Pancreas (tissue), 10 donors: ENCODE measurements around the gene FXYD2. TPM values are rescaled to one million over a fixed set of nuclear protein-coding genes. Genes with fewer than 3 reads are reported as not detected.

Source experiments
- ATAC-seq, 4 donors: fragments of 200-7000 bp; cut with Tn5 transposase; one replicate each; pipeline versions ENCODE4 v1.8.0 to v1.9.1; 2020; ENCODE audit warnings: mild to moderate bottlenecking in 4 of 4, moderate library complexity in 4 of 4
- DNase-seq, 6 donors: peaks; one replicate each; pipeline ENCODE4 v3.0.0-alpha.2; 2020
- FAIRE-seq: peaks from 2 replicates; lab custom pipeline; 2012; peaks lifted over from hg19 to GRCh38; lab: Jason Lieb, UNC
- H3K27ac ChIP-seq, 4 donors: fragments of 200-600 bp; sonication (generic); 1 replicate in 3 of 4; 2 replicates in 1 of 4; pipeline versions ENCODE4 v1.5.0 to v1.8.0; 2020
- H3K27me3 ChIP-seq, 4 donors: fragments of 200-600 bp; one replicate each; pipeline ENCODE4 v1.8.0; 2021
- H3K36me3 ChIP-seq, 3 donors: fragments of 200-600 bp; sonication (generic) in 1 of 3; one replicate each; pipeline versions ENCODE4 v1.5.0 to v1.8.0; 2020 to 2021
- H3K4me1 ChIP-seq, 3 donors: fragments of 200-600 bp; one replicate each; pipeline ENCODE4 v1.8.0; 2021
- H3K4me3 ChIP-seq, 4 donors: fragments of 200-600 bp; sonication (generic) in 2 of 4; one replicate each; pipeline versions ENCODE4 v1.5.0 to v1.8.0; 2020 to 2021
- H3K9me3 ChIP-seq, 4 donors: fragments of 200-600 bp; one replicate each; pipeline ENCODE4 v1.8.0; 2021
- CTCF ChIP-seq, 4 donors: fragments of 200-600 bp; sonication (generic) in 3 of 4; IDR thresholded peaks; one replicate each; pipeline versions ENCODE4 v1.5.0 to v1.8.0; 2021; ENCODE audit warnings: antibody characterized with exemption in 4 of 4
- WGBS, 2 donors: extraction: QIAGEN DNeasy Blood & Tissue Kit; methylation state at CpG; one replicate each; pipeline ENCODE4 v1.1.7; 2013; 5-methylcytosine and 5-hydroxymethylcytosine counted together
- intact Hi-C, 3 donors: fragments of 100-400 bp; cut with DNase I; formaldehyde crosslinking; loops; one replicate each; pipeline versions ENCODE4 v1.11.1 to v1.14.2; 2022
- polyA plus RNA-seq, 2 donors: library from polyadenylated mRNA; stranded (reverse); fragments of 200-250 nt; gene quantifications; one replicate each; pipeline ENCODE4 v1.2.3, GENCODE V29; 2013
- total RNA-seq, 6 donors: library from RNA; stranded (reverse); fragmentation: NEBNext Ultra II Directional in 4 of 6; extraction: Animal tissue kit (Norgen Biotek cat#: 25700) in 4 of 6; gene quantifications; one replicate each; pipeline versions ENCODE4 v1.2.1 to v1.2.4, GENCODE V29; 2021 to 2023
- donor health status: healthy with polysubstance abuse.
- donor health status: DM: no; HTN: no; CAD: no; lungs with moderate emphysema.
- donor health status: DM: no; HTN: no; CAD: no.
- donor health status: control.
- donor health status: control.
- donor health status: Bipolar disorder and iron deficiency.
- donor health status: DM: yes; HTN: yes; CAD: no.
- donor health status: DM: no; HTN: no; CAD: no.
- donor health status: DM: no; HTN: no; CAD: no.
- donor health status: DM: yes; HTN: yes; CAD: no.

FXYD2 gene
- total and polyA plus RNA-seq, 8 donors: 220 to 2,509 (median 342) TPM

- no peak overlapping the region for H3K4me3 ChIP-seq
- no peaks in the 10 kb centered on the region for H3K4me1 ChIP-seq
- no peaks in the 10 kb centered on the region for H3K36me3 ChIP-seq
- no peaks in the 10 kb centered on the region for H3K9me3 ChIP-seq
- 46 to 48% methylated on average over 3 of the region's 3 CpGs for WGBS, 2 donors
- intact Hi-C loops: no loop called here
- peaks cover 0 to 4% (median 0%) of the 10 kb centered on the region in 4 donors for H3K27me3 ChIP-seq
- ATAC-seq (no peak), DNase-seq (no peak), FAIRE-seq (no peak)
- TF ChIP-seq CTCF (IDR thresholded peaks at IDR 0.05): no peak
- no peak overlapping the region for H3K27ac ChIP-seq
Observed at GRCh38 chr11:117790279-117790678, 34.3 kb downstream of the FXYD2 start.

GRCh38 chr11:117789241-117789640 is 35.3 kb downstream of the FXYD2 start:
- intact Hi-C loops: no loop called here
- FAIRE-seq (no peak), DNase-seq (no peak), ATAC-seq (no peak)
- H3K4me1 ChIP-seq: no peaks in the 10 kb centered on the region
- TF ChIP-seq CTCF (IDR thresholded peaks at IDR 0.05): no peak
- no peak overlapping the region for H3K27ac ChIP-seq
- H3K4me3 ChIP-seq: no peak overlapping the region
- no peaks in the 10 kb centered on the region for H3K36me3 ChIP-seq
- 54 to 74% methylated on average over 4 of the region's 4 CpGs for WGBS, 2 donors
- H3K27me3 ChIP-seq: peaks cover 0 to 4% (median 0%) of the 10 kb centered on the region in 4 donors
- no peaks in the 10 kb centered on the region for H3K9me3 ChIP-seq

- Histone ChIP-seq H3K27me3 (no peaks in the 10 kb centered on the region), H3K36me3 (no peaks in the 10 kb centered on the region), H3K4me3 (no peak overlapping the region), H3K9me3 (no peaks in the 10 kb centered on the region), H3K27ac (no peak overlapping the region), H3K4me1 (no peaks in the 10 kb centered on the region)
- ATAC-seq (peak in 2 of 4 donors; percentile 55 to 70), DNase-seq (no peak), FAIRE-seq (no peak)
- WGBS, 2 donors: 56 to 57% methylated on average over 14 of the region's 14 CpGs
- intact Hi-C loops: no loop called here
- no peak for TF ChIP-seq CTCF (IDR thresholded peaks at IDR 0.05)
Observed at GRCh38 chr11:117786135-117786870, 38.2 kb downstream of the FXYD2 start.

DNA sequence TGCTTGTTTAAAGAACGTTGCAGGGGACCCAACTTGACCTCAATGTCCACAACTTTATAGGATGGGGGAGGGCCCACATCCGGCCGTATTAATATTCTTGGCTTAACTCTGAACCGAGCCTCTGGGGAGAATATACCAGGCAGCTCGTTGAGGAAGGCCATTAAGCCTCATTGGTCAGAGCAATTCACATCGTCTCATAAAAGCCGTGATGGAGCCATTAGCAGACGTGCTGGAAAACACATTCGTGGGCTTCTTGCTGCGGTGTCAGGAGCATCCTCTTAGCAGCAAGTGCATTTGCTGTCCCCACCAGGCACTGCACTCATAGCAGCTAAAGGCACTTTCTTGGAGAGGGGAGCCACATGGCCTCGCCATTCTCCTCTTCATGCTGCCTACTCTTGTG is 42.4 kb downstream of the FXYD2 start:
- Histone ChIP-seq H3K27ac (no peak overlapping the region), H3K36me3 (no peaks in the 10 kb centered on the region), H3K4me3 (no peak overlapping the region), H3K9me3 (no peaks in the 10 kb centered on the region), H3K4me1 (no peaks in the 10 kb centered on the region), H3K27me3 (no peaks in the 10 kb centered on the region)
- intact Hi-C loops: no loop called here
- no peak for TF ChIP-seq CTCF (IDR thresholded peaks at IDR 0.05)
- ATAC-seq: no peak
- FAIRE-seq: no peak
- DNase-seq: no peak
- 68 to 70% methylated on average over 11 of the region's 11 CpGs for WGBS, 2 donors

- DNase-seq (no peak), FAIRE-seq (no peak), ATAC-seq (no peak)
- Histone ChIP-seq H3K4me1 (no peaks in the 10 kb centered on the region), H3K4me3 (no peak overlapping the region), H3K9me3 (no peaks in the 10 kb centered on the region), H3K27ac (no peak overlapping the region), H3K27me3 (no peaks in the 10 kb centered on the region), H3K36me3 (no peaks in the 10 kb centered on the region)
- intact Hi-C loops: no loop called here
- no peak for TF ChIP-seq CTCF (IDR thresholded peaks at IDR 0.05)
- 62 to 64% methylated on average over 4 of the region's 4 CpGs for WGBS, 2 donors
Observed at GRCh38 chr11:117781627-117782026, 42.9 kb downstream of the FXYD2 start.
